Measurements from ENCODE around the gene PALMD. TPM values are rescaled to one million over a fixed set of nuclear protein-coding genes. Genes with fewer than 3 reads are reported as not detected.

PALMD gene
- total RNA-seq = 100 to 1,000 TPM in 1 of 4 donors, 10 to 100 TPM in 3; 64.5 to 105 (median 72.0) TPM

DNA sequence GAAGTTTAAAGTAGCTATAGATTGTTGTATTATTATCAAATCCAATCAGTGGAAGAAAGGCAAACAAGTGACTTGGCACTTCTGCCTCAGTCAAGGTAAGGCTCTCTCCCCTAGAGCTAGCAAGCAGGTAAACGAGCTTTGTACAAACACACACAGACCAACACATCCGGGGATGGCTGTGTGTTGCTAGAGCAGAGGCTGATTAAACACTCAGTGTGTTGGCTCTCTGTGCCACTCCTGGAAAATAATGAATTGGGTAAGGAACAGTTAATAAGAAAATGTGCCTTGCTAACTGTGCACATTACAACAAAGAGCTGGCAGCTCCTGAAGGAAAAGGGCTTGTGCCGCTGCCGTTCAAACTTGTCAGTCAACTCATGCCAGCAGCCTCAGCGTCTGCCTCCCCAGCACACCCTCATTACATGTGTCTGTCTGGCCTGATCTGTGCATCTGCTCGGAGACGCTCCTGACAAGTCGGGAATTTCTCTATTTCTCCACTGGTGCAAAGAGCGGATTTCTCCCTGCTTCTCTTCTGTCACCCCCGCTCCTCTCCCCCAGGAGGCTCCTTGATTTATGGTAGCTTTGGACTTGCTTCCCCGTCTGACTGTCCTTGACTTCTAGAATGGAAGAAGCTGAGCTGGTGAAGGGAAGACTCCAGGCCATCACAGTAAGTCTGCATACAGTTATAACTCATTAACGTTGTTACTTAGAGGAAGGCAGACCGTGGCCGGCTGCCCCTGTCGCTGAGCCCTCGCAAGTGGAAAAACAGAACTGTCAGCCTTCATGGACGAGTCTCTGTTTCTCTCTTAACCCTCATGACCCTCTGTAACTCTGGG, at the start of gene PALMD:
Gene PALMD, plus strand, starts transcription at position 415 of the 833 bp plus-strand sequence. Its CDS starts 205 bp downstream, at position 620.
- TF ChIP-seq, protein P1, sequence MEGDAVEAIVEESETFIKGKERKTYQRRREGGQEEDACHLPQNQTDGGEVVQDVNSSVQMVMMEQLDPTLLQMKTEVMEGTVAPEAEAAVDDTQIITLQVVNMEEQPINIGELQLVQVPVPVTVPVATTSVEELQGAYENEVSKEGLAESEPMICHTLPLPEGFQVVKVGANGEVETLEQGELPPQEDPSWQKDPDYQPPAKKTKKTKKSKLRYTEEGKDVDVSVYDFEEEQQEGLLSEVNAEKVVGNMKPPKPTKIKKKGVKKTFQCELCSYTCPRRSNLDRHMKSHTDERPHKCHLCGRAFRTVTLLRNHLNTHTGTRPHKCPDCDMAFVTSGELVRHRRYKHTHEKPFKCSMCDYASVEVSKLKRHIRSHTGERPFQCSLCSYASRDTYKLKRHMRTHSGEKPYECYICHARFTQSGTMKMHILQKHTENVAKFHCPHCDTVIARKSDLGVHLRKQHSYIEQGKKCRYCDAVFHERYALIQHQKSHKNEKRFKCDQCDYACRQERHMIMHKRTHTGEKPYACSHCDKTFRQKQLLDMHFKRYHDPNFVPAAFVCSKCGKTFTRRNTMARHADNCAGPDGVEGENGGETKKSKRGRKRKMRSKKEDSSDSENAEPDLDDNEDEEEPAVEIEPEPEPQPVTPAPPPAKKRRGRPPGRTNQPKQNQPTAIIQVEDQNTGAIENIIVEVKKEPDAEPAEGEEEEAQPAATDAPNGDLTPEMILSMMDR (IDR thresholded peaks at IDR 0.05) = no peak
- TF ChIP-seq POLR2A (IDR thresholded peaks at IDR 0.05) = peak in 1 of 2 donors; percentile 13
- peak in 1 of 2 donors; percentile 59 for TF ChIP-seq EP300 (IDR thresholded peaks at IDR 0.05)
- peak within 1 kb of the TSS; percentile 37 to 85 (median 70) for H3K27ac ChIP-seq
- WGBS, 2 donors = 9 to 20% methylated on average over 17 of the region's 17 CpGs

DNA sequence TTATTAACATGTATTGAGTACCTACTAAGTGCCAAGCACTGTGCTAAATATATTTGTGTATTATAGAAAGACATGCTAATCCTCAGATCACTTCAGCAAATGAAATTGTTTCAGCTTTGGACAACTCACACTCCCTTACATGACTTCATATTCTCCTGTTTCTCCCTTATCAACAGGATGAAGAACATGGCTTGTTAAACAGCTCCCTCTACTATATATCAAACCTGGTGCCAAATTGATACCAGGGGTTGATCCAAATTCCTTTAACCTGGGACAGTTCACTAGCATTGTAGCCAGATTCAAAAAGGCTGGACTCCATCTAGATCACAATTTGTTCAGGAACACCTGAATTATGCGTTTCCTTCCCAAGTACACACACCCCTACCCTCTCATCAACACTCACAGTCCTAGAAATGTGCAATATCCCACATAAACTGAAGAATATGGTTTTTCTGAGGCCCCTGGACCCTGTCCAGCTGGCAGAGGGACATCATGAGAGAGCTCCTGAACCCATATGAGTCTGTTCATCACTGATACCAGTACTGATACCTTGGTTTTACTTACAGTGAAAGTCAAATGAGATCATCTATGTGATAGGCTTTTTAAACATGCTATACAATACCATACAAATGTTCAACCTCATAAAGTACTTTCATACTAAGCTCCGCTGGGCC, 47.0 kb upstream of the PALMD start:
- H3K4me1 ChIP-seq = peaks cover 0 to 11% (median 0%) of the 10 kb centered on the region in 4 donors
- 92 to 100% methylated on average over 2 of the region's 2 CpGs for WGBS, 2 donors
- TF ChIP-seq POLR2A (IDR thresholded peaks at IDR 0.05) = no peak
- TF ChIP-seq, protein P1 (IDR thresholded peaks at IDR 0.05) = no peak
- TF ChIP-seq EP300 (IDR thresholded peaks at IDR 0.05) = no peak
- H3K4me3 ChIP-seq = no peak overlapping the region
- no peak for DNase-seq (ENCODE audit: low spot score in 2 of 2)
- peak overlapping the region in 1 of 4 donors; percentile 34 for H3K27ac ChIP-seq
- no peaks in the 10 kb centered on the region for H3K9me3 ChIP-seq
- H3K36me3 ChIP-seq = no peaks in the 10 kb centered on the region
- no peaks in the 10 kb centered on the region for H3K27me3 ChIP-seq

More for the DNA sequence above, at the start of gene PALMD:
- H3K27me3 ChIP-seq = no peaks in the 10 kb centered on the region
- DNase-seq (ENCODE audit: low spot score in 2 of 2) = peak in 1 of 2 donors; percentile 34
- peak within 1 kb of the TSS; percentile 14 to 49 (median 34) for H3K4me3 ChIP-seq
- H3K9me3 ChIP-seq = no peaks in the 10 kb centered on the region
- H3K4me1 ChIP-seq = peaks cover 0 to 52% (median 0%) of the 10 kb centered on the region in 4 donors
- no peaks in the 10 kb centered on the region for H3K36me3 ChIP-seq

DNA sequence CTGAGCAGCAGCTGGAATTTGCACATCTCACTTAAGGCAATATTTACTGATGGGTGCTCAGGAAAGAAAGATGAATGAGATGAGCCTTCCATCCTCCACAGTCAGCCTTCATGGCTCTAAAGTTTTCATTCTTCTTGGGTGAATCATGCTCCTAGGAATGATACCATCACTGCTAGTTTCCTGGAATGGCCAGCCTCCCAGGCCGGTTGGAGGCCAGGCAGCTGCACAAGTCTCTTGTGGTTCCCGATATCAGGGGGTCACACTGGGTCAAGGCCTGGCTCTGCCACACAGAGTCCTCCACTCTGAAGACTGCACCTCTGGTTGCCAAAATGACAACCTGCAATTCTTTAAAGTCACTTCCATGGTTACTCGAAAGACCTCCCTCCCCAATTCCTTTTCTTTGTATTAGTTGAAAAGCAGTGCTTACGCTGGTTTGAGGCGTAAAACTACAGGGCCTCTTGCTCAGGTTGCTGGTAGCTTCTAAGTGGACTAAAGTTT, 46.2 kb upstream of the PALMD start:
- Histone ChIP-seq H3K9me3 (no peaks in the 10 kb centered on the region), H3K27ac (peak overlapping the region in 1 of 4 donors; percentile 34), H3K4me3 (no peak overlapping the region), H3K36me3 (no peaks in the 10 kb centered on the region), H3K4me1 (peaks cover 0 to 11% (median 0%) of the 10 kb centered on the region in 4 donors), H3K27me3 (no peaks in the 10 kb centered on the region)
- no peak for DNase-seq (ENCODE audit: low spot score in 2 of 2)
- WGBS, 2 donors = 65 to 81% methylated on average over 4 to 5 of the region's 5 CpGs
- TF ChIP-seq EP300 (IDR thresholded peaks at IDR 0.05) = no peak
- TF ChIP-seq, protein P1 (IDR thresholded peaks at IDR 0.05) = no peak
- TF ChIP-seq POLR2A (IDR thresholded peaks at IDR 0.05) = no peak

- H3K4me1 ChIP-seq = peaks cover 0 to 11% (median 0%) of the 10 kb centered on the region in 4 donors
- no peak overlapping the region for H3K4me3 ChIP-seq
- DNase-seq (ENCODE audit: low spot score in 2 of 2) = no peak
- H3K36me3 ChIP-seq = no peaks in the 10 kb centered on the region
- peak overlapping the region in 1 of 4 donors; percentile 0 for H3K27ac ChIP-seq
- H3K27me3 ChIP-seq = no peaks in the 10 kb centered on the region
- H3K9me3 ChIP-seq = no peaks in the 10 kb centered on the region
- TF ChIP-seq EP300 (IDR thresholded peaks at IDR 0.05) = no peak
- TF ChIP-seq, protein P1 (IDR thresholded peaks at IDR 0.05) = no peak
- no peak for TF ChIP-seq POLR2A (IDR thresholded peaks at IDR 0.05)
- 19 to 29% methylated on average over 3 of the region's 3 CpGs for WGBS, 2 donors
These were observed 45.1 kb upstream of the PALMD start for GRCh38 chr1:99600782-99601181.
